Kasumi-1 (cell line): ENCODE measurements around the gene DGKH.
A peak's percentile ranks its signal among the peaks of the same experiment; 100 is the strongest.

Experiments used
- DNase-seq, 2 experiments: peaks; one replicate each; lab custom pipeline; 2025; lab: John Stamatoyannopoulos, UW

The DGKH gene

GRCh38 chr13:42275506-42275905 is 227.1 kb downstream of the DGKH start:
- DNase-seq: no peak

- DNase-seq: no peak
These were observed 228.2 kb downstream of the DGKH start for GRCh38 chr13:42276683-42277082.

- no peak for DNase-seq
These were observed 229.3 kb downstream of the DGKH start for GRCh38 chr13:42277618-42278276.

- DNase-seq: peak in 1 of 2 experiments; percentile 19
These were observed 230.6 kb downstream of the DGKH start for GRCh38 chr13:42279080-42279479.

GRCh38 chr13:42279986-42280385 is 231.5 kb downstream of the DGKH start:
- no peak for DNase-seq

- no peak for DNase-seq
These were observed 232.1 kb downstream of the DGKH start for GRCh38 chr13:42280537-42280936.

- DNase-seq: no peak
These were observed 235.1 kb downstream of the DGKH start for GRCh38 chr13:42283574-42283973.

- no peak for DNase-seq
These were observed 235.6 kb downstream of the DGKH start for GRCh38 chr13:42284068-42284467.
